Measurements from ENCODE around the gene NMB. TPM values are rescaled to one million over a fixed set of nuclear protein-coding genes. Genes with fewer than 3 reads are reported as not detected.

NMB gene, protein sequence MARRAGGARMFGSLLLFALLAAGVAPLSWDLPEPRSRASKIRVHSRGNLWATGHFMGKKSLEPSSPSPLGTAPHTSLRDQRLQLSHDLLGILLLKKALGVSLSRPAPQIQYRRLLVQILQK
- polyA plus RNA-seq (2012; rRNA removed): 5.3 and 6.5 TPM in 2 replicates
- 4.3 and 5.8 TPM in 2 replicates for polyA plus RNA-seq (2012; cell fraction: cytosol; rRNA removed)
- polyA plus RNA-seq (2012; cell fraction: nucleus; rRNA removed): 4.1 and 4.6 TPM in 2 replicates

GRCh38 chr15:84658080-84658787 lies at the start of gene NMB:
NMB (minus strand) TSS chr15:84658199; CDS start chr15:84658152, 47 bp downstream.
- peaks cover 4 to 23% of the 10 kb centered on the region in 2 experiments; a peak in 2 of 4 replicates for H3K4me1 ChIP-seq (ENCODE audit: control insufficient read depth in 1 of 2, insufficient read depth in 2 of 2, low read depth in 1 of 2, low read length in 1 of 2)
- H3K4me3 ChIP-seq (ENCODE audit: low read depth in 2 of 2, low read length in 1 of 2): peak within 1 kb of the TSS; percentile 52 to 54; a peak in 3 of 4 replicates
- H3K9ac ChIP-seq: peak within 1 kb of the TSS; percentile 62; the same call in 1 of the 2 replicates
- H3K36me3 ChIP-seq (replicated peaks in 1 of 2; ENCODE audit: control insufficient read depth in 1 of 2, insufficient read depth in 2 of 2, low read length in 1 of 2): peaks cover 3 to 13% of the 10 kb centered on the region in 2 experiments
- H3K4me2 ChIP-seq: peak within 1 kb of the TSS; percentile 82
- peaks cover 8% of the 10 kb centered on the region for H3K79me2 ChIP-seq (ENCODE audit: insufficient read depth)
- no peaks in the 10 kb centered on the region for H3K9me3 ChIP-seq
- ChIA-PET CTCF (interaction anchor here (0.5 to 4.2 kb wide), 24 partner anchors 8 to 271 kb away, joined by 3 to 38 read pairs (median 4); partner anchors contain the start of gene SEC11A), POLR2A (interaction anchor here (0.6 to 1.0 kb wide), 3 partner anchors 58 to 773 kb away, joined by 3 to 5 read pairs (median 4); partner anchors contain the start of gene SEC11A)
- H3K27ac ChIP-seq (ENCODE audit: low read depth in 2 of 2, low read length in 1 of 2): peak within 1 kb of the TSS; percentile 53 to 83
- peaks cover 33% of the 10 kb centered on the region for H3F3A ChIP-seq (replicated peaks; ENCODE audit: insufficient read depth)
- H3K9me2 ChIP-seq: no peaks in the 10 kb centered on the region
- H4K20me1 ChIP-seq (ENCODE audit: insufficient read depth): no peaks in the 10 kb centered on the region
- H3K27me3 ChIP-seq (ENCODE audit: insufficient read depth): no peaks in the 10 kb centered on the region
- WGBS (ENCODE audit: low lambda C conversion rate): 11% methylated on average over 21 of the region's 61 CpGs
- peak; percentile 98 for DNase-seq
- peak within 1 kb of the TSS; percentile 66 for H2AFZ ChIP-seq (ENCODE audit: low read depth)
- TF ChIP-seq MXI1 (IDR thresholded peaks at IDR 0.05; ENCODE audit: low read depth, low read length) (peak; percentile 75; the same call in 1 of the 2 replicates), ELF1 (IDR thresholded peaks at IDR 0.05) (no peak), EZH2phosphoT487 (IDR thresholded peaks at IDR 0.05; ENCODE audit: borderline replicate concordance, low read depth) (no peak), NRF1 (IDR thresholded peaks at IDR 0.05; ENCODE audit: low read depth, low read length) (no peak), RFX5 (IDR thresholded peaks at IDR 0.05; ENCODE audit: low read length) (no peak), RAD21 (IDR thresholded peaks at IDR 0.05; ENCODE audit: low read length) (peak; percentile 36), CHD2 (IDR thresholded peaks at IDR 0.05; ENCODE audit: low read length, partially characterized antibody) (peak; percentile 78), CTCF (IDR thresholded peaks at IDR 0.05) (peak; percentile 70), SIN3A (IDR thresholded peaks at IDR 0.05; ENCODE audit: borderline replicate concordance, low read depth, low read length) (peak; percentile 7; the same call in 1 of the 2 replicates), RCOR1 (IDR thresholded peaks at IDR 0.05; ENCODE audit: low read length) (no peak; the same call in 1 of the 2 replicates), NFIC (IDR thresholded peaks at IDR 0.05; ENCODE audit: borderline replicate concordance) (no peak), IRF3 (IDR thresholded peaks at IDR 0.05; ENCODE audit: low read depth, low read length) (no peak), MEF2A (IDR thresholded peaks at IDR 0.05; ENCODE audit: borderline replicate concordance, low read depth) (no peak), YY1 (IDR thresholded peaks at IDR 0.05; ENCODE audit: low read depth) (no peak), EP300 (IDR thresholded peaks at IDR 0.05; ENCODE audit: borderline replicate concordance in 1 of 2, low read depth in 1 of 2, low read length in 1 of 2) (no peak), FOSL2 (IDR thresholded peaks at IDR 0.05; ENCODE audit: borderline replicate concordance, low read depth) (no peak), POLR2AphosphoS5 (IDR thresholded peaks at IDR 0.05; ENCODE audit: low read depth, low read length) (peak; percentile 43), TCF12 (IDR thresholded peaks at IDR 0.05) (no peak), SMC3 (IDR thresholded peaks at IDR 0.05; ENCODE audit: low read depth, low read length) (peak; percentile 29), GABPA (IDR thresholded peaks at IDR 0.05; ENCODE audit: low read depth) (peak; percentile 37; the same call in 1 of the 2 replicates)
- TF ChIP-seq, protein P1, sequence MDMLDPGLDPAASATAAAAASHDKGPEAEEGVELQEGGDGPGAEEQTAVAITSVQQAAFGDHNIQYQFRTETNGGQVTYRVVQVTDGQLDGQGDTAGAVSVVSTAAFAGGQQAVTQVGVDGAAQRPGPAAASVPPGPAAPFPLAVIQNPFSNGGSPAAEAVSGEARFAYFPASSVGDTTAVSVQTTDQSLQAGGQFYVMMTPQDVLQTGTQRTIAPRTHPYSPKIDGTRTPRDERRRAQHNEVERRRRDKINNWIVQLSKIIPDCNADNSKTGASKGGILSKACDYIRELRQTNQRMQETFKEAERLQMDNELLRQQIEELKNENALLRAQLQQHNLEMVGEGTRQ (IDR thresholded peaks at IDR 0.05; ENCODE audit: borderline replicate concordance, low read depth, low read length): no peak
- TF ChIP-seq, protein P2, sequence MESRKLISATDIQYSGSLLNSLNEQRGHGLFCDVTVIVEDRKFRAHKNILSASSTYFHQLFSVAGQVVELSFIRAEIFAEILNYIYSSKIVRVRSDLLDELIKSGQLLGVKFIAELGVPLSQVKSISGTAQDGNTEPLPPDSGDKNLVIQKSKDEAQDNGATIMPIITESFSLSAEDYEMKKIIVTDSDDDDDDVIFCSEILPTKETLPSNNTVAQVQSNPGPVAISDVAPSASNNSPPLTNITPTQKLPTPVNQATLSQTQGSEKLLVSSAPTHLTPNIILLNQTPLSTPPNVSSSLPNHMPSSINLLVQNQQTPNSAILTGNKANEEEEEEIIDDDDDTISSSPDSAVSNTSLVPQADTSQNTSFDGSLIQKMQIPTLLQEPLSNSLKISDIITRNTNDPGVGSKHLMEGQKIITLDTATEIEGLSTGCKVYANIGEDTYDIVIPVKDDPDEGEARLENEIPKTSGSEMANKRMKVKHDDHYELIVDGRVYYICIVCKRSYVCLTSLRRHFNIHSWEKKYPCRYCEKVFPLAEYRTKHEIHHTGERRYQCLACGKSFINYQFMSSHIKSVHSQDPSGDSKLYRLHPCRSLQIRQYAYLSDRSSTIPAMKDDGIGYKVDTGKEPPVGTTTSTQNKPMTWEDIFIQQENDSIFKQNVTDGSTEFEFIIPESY (IDR thresholded peaks at IDR 0.05; ENCODE audit: borderline replicate concordance, low read depth): 0 out of 2 replicates have a peak, but pooled peaks have one; percentile 46
- TF ChIP-seq, protein P3, sequence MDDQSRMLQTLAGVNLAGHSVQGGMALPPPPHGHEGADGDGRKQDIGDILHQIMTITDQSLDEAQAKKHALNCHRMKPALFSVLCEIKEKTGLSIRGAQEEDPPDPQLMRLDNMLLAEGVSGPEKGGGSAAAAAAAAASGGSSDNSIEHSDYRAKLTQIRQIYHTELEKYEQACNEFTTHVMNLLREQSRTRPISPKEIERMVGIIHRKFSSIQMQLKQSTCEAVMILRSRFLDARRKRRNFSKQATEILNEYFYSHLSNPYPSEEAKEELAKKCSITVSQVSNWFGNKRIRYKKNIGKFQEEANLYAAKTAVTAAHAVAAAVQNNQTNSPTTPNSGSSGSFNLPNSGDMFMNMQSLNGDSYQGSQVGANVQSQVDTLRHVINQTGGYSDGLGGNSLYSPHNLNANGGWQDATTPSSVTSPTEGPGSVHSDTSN (IDR thresholded peaks at IDR 0.05): no peak

All from SK-N-SH (cell line).